DOHH2 (cell line): ENCODE measurements around the gene OPN3.

Experiments used
- EZH2phosphoT487 ChIP-seq: fragments of 200-600 bp; sonication (generic); IDR thresholded peaks from 2 replicates; pipeline ENCODE4 v1.6.1; 2017; ENCODE audit warnings: borderline replicate concordance, mild to moderate bottlenecking, antibody characterized with exemption, low read length, moderate library complexity, mixed read lengths
- TF ChIP-seq, protein P1 (sequence below): fragments of 200-600 bp; sonication (generic); IDR thresholded peaks from one replicate; pipeline ENCODE4 v1.5.1; 2014; ENCODE audit warnings: antibody characterized with exemption, mild to moderate bottlenecking, low read depth, low read length; ENCODE audit not compliant: poor library complexity, severe bottlenecking

DNA sequence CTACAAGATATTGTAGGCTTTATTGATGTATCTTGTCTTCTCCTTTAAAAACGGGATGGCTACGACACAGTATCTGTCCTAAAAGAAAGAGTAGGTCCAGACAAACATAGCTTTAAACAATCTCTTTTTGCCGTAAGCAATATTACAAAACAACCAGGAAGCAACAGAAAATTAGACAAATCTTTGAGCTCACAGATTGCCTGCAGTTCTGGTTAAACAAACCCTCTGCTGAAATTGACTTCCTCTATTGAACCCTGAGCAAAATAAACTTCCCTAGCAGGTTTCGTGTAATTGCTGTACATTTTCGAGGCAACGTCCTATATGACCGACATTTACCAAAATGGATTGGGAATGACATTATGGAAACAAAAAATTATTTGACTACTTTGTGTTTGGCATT lies 50.6 kb downstream of the OPN3 start:
- TF ChIP-seq, protein P1, sequence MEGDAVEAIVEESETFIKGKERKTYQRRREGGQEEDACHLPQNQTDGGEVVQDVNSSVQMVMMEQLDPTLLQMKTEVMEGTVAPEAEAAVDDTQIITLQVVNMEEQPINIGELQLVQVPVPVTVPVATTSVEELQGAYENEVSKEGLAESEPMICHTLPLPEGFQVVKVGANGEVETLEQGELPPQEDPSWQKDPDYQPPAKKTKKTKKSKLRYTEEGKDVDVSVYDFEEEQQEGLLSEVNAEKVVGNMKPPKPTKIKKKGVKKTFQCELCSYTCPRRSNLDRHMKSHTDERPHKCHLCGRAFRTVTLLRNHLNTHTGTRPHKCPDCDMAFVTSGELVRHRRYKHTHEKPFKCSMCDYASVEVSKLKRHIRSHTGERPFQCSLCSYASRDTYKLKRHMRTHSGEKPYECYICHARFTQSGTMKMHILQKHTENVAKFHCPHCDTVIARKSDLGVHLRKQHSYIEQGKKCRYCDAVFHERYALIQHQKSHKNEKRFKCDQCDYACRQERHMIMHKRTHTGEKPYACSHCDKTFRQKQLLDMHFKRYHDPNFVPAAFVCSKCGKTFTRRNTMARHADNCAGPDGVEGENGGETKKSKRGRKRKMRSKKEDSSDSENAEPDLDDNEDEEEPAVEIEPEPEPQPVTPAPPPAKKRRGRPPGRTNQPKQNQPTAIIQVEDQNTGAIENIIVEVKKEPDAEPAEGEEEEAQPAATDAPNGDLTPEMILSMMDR = no peak
- TF ChIP-seq EZH2phosphoT487 = no peak
